ENCODE measurements around the gene HACD1.

DNA sequence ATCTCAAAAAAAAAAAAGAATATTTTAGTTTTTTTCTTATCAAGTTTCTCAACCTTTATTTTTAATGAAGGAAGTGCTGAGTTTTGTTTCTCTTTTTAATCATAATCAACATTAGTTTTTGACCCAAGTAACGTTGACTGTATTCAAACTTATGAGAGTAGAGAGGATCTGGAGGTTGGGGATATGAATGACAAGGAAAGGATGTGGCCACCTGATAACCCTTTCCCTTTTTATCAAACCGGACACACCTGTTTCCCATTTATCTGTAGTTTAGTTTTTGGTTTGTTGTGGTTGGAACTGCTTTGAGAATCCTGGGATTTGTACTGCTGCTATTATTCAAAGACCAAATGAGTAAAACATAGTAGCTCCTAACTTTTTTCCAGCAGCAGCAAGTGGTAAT, 38.6 kb downstream of the HACD1 start:
- TF ChIP-seq, protein P1, sequence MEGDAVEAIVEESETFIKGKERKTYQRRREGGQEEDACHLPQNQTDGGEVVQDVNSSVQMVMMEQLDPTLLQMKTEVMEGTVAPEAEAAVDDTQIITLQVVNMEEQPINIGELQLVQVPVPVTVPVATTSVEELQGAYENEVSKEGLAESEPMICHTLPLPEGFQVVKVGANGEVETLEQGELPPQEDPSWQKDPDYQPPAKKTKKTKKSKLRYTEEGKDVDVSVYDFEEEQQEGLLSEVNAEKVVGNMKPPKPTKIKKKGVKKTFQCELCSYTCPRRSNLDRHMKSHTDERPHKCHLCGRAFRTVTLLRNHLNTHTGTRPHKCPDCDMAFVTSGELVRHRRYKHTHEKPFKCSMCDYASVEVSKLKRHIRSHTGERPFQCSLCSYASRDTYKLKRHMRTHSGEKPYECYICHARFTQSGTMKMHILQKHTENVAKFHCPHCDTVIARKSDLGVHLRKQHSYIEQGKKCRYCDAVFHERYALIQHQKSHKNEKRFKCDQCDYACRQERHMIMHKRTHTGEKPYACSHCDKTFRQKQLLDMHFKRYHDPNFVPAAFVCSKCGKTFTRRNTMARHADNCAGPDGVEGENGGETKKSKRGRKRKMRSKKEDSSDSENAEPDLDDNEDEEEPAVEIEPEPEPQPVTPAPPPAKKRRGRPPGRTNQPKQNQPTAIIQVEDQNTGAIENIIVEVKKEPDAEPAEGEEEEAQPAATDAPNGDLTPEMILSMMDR (IDR thresholded peaks at IDR 0.05) = no peak
- TF ChIP-seq POLR2A (IDR thresholded peaks at IDR 0.05) = no peak
